Osteocyte (in vitro differentiated cells): ENCODE data around the gene PXN. TPM values are rescaled to one million over a fixed set of nuclear protein-coding genes. Genes with fewer than 3 reads are reported as not detected.

Experiments used
- DNase-seq: peaks from one replicate; pipeline ENCODE4 v3.0.0; 2021; ENCODE audit warnings: mixed read lengths; ENCODE audit not compliant: unreplicated experiment; ENCODE audit errors: extremely low spot score
- H3K27ac Mint-ChIP-seq: one replicate; pipeline ENCODE4 v1.8.0; 2021; ENCODE audit warnings: mild to moderate bottlenecking, mixed read lengths; ENCODE audit not compliant: unreplicated experiment
- H3K27me3 Mint-ChIP-seq: one replicate; pipeline ENCODE4 v1.8.0; 2021; ENCODE audit warnings: mixed read lengths; ENCODE audit not compliant: unreplicated experiment
- H3K36me3 Mint-ChIP-seq: one replicate; pipeline ENCODE4 v1.8.0; 2021; ENCODE audit warnings: mixed read lengths; ENCODE audit not compliant: unreplicated experiment
- H3K4me1 Mint-ChIP-seq: one replicate; pipeline ENCODE4 v1.8.0; 2021; ENCODE audit warnings: mixed read lengths; ENCODE audit not compliant: unreplicated experiment
- H3K4me3 Mint-ChIP-seq: one replicate; pipeline ENCODE4 v1.8.0; 2021; ENCODE audit warnings: mild to moderate bottlenecking, moderate library complexity, mixed read lengths; ENCODE audit not compliant: unreplicated experiment
- H3K9me3 Mint-ChIP-seq: one replicate; pipeline ENCODE4 v1.8.0; 2021; ENCODE audit warnings: mixed read lengths; ENCODE audit not compliant: unreplicated experiment
- CTCF ChIP-seq: fragments of 200-600 bp; sonication (generic); IDR thresholded peaks from 2 replicates; pipeline ENCODE4 v1.5.0; 2021; ENCODE audit warnings: antibody characterized with exemption, mild to moderate bottlenecking, moderate library complexity
- total RNA-seq: library from RNA; stranded (reverse); gene quantifications from 2 replicates; pipeline ENCODE4 v1.2.1, GENCODE V29; 2021

The PXN gene
- total RNA-seq, 1 donor from 2014 or later, result 79.9 TPM

DNA sequence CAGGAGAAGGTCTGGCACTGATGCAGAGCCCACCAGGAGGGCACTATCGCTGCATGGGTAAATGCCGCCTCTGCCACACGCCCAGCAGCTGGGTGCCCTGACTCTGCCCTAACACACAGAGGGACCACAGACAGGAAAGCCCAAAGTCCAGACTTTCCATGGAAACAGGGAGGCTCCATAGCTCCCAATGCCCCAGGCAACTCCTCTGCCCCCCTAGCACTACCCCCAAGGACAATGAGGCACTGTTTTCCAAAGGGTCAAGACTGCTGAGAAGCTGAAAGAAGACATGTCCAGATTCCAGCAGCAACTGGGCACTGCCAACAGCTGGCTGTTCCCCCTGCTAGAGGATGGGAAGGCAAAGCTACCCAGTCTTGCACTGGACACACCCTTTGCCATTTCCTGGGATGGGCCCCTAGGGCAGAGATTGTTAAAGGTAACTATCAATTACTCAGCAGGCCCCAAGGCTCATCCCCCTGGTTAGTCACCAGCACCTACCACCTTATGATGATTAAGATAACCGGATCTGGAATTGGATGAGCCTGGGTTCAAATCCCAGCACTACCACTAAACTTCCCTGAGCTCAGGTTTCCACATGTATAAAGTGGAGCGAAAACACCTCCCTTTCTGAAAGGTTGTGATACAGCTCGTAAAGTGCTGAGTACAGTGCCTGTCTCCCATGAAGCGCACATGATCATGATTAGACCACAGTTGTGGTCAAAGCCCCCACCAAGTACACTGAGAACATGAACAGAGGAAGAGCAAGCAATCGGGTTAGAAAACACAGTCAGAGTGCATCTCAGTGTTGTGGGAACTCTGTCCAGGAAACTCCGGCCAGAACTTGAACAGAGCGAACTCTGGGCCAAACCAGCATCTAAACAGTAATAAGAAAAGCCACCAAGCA lies 3.3 kb downstream of the PXN start:
- TF ChIP-seq CTCF, result no peak
- H3K27ac Mint-ChIP-seq, result peak overlapping the region; percentile 64
- no peaks in the 10 kb centered on the region for H3K36me3 Mint-ChIP-seq
- peak overlapping the region; percentile 88 for H3K4me3 Mint-ChIP-seq
- no peaks in the 10 kb centered on the region for H3K9me3 Mint-ChIP-seq
- no peak for DNase-seq
- no peaks in the 10 kb centered on the region for H3K27me3 Mint-ChIP-seq
- H3K4me1 Mint-ChIP-seq, result peaks cover 62% of the 10 kb centered on the region

DNA sequence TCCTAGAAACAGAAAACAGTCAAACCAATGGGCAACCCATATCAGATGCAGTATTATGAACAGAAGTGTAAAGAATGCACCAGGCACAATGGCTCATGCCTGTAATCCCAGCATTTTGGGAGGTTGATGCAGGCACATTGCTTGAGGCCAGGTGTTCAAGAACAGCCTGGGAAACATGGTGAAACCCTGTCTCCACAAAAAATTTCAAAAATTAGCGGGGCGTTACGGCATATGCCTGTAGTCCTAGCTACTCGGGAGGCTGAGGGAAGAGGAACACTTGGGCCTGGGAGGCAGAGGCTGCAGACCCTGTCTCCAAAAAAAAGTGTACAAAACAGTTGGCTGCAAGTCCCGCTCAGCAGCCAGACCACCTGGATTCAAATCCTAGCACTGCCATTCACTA lies 4.9 kb downstream of the PXN start:
- no peak overlapping the region for H3K27ac Mint-ChIP-seq
- peaks cover 75% of the 10 kb centered on the region for H3K4me1 Mint-ChIP-seq
- H3K4me3 Mint-ChIP-seq, result no peak overlapping the region
- no peak for TF ChIP-seq CTCF
- H3K36me3 Mint-ChIP-seq, result no peaks in the 10 kb centered on the region
- H3K27me3 Mint-ChIP-seq, result no peaks in the 10 kb centered on the region
- no peak for DNase-seq
- H3K9me3 Mint-ChIP-seq, result no peaks in the 10 kb centered on the region

GRCh38 chr12:120259418-120260202 lies 5.9 kb downstream of the PXN start:
- Mint-ChIP-seq H3K27ac (peak overlapping the region; percentile 48), H3K4me1 (peaks cover 78% of the 10 kb centered on the region), H3K27me3 (no peaks in the 10 kb centered on the region), H3K4me3 (no peak overlapping the region), H3K36me3 (peaks cover 5% of the 10 kb centered on the region), H3K9me3 (no peaks in the 10 kb centered on the region)
- TF ChIP-seq CTCF, result no peak
- no peak for DNase-seq

GRCh38 chr12:120258323-120258896 lies 7.1 kb downstream of the PXN start:
- H3K4me1 Mint-ChIP-seq, result peaks cover 66% of the 10 kb centered on the region
- no peak overlapping the region for H3K4me3 Mint-ChIP-seq
- H3K27ac Mint-ChIP-seq, result peak overlapping the region; percentile 92
- H3K27me3 Mint-ChIP-seq, result no peaks in the 10 kb centered on the region
- DNase-seq, result no peak
- peaks cover 5% of the 10 kb centered on the region for H3K36me3 Mint-ChIP-seq
- H3K9me3 Mint-ChIP-seq, result no peaks in the 10 kb centered on the region
- no peak for TF ChIP-seq CTCF
